Cerebellar cortex (tissue), 1 donor: ENCODE data around the gene PADI4.

ENCODE experiments used
- DNase-seq: peaks from one replicate; pipeline ENCODE4 v3.0.0-alpha.2; 2015; ENCODE audit warnings: low spot score

PADI4 gene

GRCh38 chr1:17286646-17287045 is 21.4 kb upstream of the PADI4 start:
- no peak for DNase-seq

DNA sequence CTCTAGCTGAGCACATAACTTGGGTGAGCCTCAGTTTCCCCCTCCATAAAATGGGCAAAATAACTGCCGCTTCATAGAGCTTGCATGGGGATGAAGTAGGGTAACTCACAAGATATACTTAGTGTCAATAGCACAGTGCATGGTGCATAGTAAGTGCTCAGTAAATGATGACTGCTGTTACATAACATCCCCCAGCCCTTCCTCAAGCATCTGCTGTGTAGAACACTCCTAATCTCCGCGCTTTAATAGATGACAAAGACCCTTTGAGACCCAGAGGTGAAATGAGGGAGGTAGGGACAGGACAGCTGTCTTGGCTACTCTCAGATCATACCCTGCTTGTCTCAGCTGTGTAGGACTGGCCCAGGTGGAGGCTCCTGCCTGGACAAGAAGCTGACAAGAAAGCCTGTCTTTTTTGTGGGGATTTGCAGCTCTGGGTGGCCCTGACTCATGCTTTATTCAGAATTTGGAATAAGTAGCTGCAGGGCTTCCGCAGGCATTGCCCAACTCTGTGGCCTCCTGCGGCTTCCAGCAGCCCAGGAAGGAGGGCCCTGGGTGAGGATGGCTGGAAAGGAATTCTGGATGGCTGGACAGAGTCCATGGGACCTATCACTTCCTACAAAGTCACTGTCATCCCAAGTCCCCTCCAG is 20.7 kb upstream of the PADI4 start:
- no peak for DNase-seq

DNA sequence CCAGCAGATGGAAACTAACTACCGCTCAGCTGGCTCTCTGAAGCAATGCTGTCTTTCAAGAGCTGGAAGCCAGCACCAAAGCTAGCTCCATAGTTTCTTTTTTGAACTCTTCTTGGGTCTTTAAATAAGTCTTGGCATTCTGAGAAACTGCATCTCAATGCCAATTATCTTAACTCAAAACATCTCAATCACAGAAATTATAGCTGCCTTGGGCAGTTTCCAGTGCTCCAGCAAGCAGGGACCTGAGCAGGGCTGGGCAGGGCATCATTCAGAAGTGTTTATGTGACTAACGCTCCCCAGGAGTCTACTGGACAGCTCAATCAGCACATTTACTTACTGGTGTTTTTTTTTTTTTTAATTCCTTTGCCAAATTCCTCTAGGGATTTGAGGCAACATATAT is 18.3 kb upstream of the PADI4 start:
- DNase-seq, result no peak

- no peak for DNase-seq
Measured at GRCh38 chr1:17290553-17290952, 17.4 kb upstream of the PADI4 start.

DNA sequence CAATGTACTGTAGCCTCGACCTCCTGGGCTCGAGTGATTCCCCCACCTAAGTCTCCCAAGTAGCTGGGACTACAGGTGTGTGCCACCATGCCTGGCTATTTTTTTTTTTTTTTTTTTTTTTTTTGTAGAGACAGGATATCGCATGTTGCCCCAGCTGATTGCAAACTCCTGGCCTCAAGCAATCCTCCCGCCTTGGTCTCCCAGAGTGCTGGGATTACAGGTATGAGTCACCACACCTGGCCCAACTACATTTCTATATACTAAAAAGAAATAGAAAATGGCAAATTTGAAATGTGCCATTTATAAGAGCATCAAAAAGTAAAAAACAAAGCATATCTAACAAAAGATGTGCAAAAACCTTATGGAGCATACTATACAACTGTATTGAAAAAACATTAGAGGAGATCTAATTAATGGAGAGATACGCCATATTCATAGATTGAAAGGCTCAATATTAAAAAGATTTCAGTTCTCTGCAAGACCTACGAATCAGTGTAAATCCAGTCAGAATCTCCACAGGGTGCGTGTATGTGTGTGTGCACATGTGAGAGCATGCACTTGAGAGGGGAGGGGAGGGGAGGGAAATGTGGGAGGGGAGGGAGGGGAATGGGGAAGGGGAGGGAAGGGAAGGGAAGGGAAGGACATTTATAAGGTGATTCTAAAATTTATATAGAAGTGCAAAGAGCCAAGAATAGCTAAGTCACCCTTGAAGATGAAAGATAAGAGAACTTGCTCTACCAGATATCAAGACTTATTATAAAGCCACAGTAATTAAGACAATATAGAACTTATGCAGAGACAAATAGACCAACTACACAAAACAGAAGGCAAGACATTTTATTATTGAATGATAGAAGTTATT is 15.5 kb upstream of the PADI4 start:
- DNase-seq, result no peak

GRCh38 chr1:17293681-17294425 is 14.1 kb upstream of the PADI4 start:
- DNase-seq, result no peak

- no peak for DNase-seq
Measured at GRCh38 chr1:17295292-17295691, 12.7 kb upstream of the PADI4 start.

DNA sequence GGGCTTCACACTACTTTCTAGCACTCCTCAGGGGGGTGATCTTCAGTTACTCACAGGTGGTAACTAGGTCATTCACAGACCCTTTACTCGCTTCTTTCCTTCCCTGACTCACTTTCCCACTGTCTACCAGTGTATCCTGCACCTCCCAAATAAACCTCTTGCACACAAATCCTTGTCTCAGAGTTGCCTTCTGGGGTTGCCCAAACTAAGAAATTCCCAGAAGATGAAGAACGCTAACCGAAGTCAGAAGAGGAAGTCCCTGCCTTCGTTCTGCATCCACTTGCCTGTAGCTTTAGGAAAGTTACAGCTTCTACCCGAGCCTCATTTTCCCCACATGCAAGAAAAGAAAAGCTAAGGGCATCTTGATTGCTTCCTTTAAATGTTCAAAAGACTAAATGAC is 11.9 kb upstream of the PADI4 start:
- DNase-seq, result no peak

GRCh38 chr1:17297991-17298390 is 10.0 kb upstream of the PADI4 start:
- DNase-seq, result no peak

DNA sequence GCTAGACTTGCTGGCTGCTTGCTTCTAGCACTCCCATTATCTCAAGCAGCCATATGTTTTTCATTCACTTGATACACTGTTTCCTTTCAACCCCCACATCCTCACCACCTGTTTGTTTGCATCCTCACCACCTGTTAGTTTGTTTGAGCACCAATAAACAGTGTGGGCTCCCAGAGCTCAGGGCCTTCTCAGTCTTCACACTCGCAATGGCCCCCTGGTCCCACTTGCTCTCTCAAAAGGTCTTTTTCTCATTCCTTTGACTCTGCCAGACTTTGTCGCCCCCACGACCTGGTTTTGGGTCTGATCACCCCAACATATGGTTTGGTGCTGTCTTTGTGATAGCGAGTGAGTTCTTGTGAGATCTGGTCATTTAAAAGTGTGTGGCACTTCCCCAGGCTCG is 6.2 kb upstream of the PADI4 start:
- no peak for DNase-seq

- DNase-seq, result no peak
Measured at GRCh38 chr1:17304151-17304825, 3.7 kb upstream of the PADI4 start.

DNA sequence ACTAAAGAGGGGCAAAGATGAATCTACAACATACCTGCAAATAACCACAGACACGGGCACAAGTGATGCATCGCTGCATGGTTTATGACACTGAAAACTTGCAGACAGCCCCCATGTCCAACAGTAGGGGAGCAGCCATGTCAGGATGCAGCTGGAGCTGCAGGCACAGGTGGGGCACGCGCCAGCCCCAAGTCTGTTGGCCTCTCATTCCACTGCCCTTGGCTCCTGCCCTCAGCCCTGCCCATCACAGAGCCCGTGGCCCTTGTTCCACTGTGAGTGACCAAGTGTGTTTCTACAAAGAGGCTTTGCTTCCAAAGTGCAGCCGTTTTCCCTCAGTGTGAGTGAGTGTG is 3.2 kb upstream of the PADI4 start:
- no peak for DNase-seq

DNA sequence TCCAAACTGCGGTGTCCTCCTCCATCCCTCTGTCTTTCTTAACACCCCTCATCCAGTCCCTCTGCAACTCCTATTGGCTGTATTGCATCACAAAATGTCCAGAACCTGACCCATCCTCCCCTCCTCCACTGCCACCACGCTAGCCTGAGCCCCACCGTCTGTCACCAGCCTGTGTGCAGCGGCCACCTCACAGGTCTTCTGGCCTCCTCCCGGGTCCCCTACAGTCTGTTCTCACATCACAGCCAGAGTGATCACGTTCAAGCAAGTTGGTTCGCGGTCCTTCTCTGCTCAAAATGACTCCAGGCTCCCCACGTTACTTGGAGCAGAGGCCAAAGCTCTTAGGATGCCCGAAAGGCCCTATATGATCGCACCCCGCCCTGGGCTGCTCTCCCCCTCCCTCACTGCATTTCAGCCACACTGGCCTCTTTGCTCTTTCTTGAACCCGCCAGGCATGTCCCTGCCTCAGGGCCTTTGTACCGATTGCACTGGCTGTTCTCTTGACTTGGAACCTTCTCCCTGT is 2.4 kb upstream of the PADI4 start:
- DNase-seq, result no peak

GRCh38 chr1:17306407-17306806 is 1.6 kb upstream of the PADI4 start:
- no peak for DNase-seq

DNA sequence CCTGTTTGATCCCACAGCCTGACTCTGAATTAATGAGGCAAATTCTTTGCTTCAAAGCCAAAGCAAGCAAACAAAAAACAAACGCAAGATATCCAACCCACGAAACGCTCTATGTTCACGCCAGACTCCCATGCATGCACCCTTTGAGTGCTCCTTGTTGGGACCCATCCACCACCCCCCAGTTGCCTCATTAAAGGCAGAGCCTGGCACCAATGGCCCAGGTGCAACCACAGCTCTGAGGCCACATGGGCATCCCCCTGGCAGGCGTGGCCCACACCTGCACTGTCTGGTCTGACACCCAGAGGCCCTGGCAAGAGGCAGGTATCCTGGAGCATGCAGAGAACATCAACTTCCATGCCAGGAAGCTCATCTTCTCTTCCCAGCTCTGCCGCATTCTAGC is 1.1 kb upstream of the PADI4 start:
- no peak for DNase-seq

DNA sequence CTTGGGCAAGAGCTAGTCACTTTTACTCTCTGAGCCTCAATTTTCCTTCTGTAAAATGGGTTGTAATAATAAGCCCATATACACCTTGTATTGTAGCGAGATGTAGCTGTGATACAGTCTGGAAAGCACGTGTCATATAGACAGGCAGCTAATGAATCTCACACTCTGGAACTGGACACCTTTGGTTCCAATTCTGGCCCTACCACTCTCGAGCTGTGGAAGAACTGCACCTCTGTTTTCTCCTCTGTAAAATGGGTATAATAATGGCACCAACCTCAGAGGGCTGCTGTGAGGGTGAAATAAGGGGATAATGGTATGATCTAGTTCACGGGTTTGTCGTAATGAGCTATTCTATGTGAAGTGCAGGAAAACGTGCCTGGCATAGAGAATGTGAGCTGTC is 668 bp upstream of the PADI4 start:
- DNase-seq, result no peak

DNA sequence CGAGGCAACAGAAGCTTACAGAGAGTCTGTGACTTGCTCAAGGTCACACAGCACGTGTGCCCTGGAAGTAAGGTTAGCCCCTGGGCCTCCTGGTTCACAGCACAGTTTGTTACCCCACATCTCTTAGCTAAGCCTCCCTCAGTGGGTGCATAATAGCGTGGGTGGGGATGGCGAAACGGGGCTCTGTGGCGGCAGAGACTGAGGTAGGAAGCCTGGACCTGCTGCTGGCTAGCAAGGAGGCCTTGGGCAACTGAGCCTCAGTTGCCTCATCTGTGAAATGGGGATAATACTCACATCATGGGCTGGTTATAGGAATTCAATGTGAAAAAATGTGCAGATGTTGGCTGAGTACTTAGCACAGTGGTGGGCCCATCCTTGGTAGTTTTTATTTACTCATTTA is 596 bp downstream of the PADI4 start:
- DNase-seq, result no peak

- no peak for DNase-seq
Measured at GRCh38 chr1:17309426-17310067, 1.6 kb downstream of the PADI4 start.

DNA sequence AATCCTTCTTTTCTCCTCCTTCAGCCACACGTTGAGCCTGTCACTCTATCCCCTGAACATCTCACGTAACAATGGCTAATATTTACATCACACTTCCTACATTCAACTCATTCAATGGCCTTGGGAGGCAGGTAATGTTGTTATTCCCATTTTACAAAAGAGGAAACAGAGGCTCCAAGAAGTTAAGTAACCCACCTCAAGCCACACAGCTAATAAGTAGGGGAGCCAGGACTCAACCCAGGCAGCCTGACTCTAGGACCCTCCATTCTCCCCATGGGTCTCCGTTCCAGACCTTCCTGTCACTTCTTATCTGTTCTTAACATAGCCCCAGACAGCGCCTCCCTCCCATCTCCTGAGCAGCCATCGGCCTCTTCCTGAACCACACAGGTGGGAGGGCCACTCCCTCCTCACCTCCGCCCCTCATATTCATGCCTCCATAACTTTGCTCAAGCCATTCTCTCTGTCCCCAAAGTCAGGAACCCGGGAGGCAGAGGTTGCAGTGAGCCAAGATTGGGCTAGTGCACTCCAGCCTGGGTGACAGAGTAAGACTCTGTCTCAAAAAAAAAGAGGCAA is 2.2 kb downstream of the PADI4 start:
- no peak for DNase-seq

GRCh38 chr1:17313530-17314309 is 5.7 kb downstream of the PADI4 start:
- DNase-seq, result no peak
